CD4-positive, alpha-beta T cell treated with Interleukin-12 subunit alpha and Interleukin-12 subunit beta, for 1 hour (primary cell): ENCODE measurements around the gene CHST3.
"Not testable (repeated sequence)": the region's sequence is repeated elsewhere in the genome, so short reads cannot be mapped to it uniquely, and the experiment has no call there.

Source experiments
- DNase-seq: peaks from one replicate; pipeline ENCODE4 v3.0.0-alpha.2; 2020

Gene CHST3

DNA sequence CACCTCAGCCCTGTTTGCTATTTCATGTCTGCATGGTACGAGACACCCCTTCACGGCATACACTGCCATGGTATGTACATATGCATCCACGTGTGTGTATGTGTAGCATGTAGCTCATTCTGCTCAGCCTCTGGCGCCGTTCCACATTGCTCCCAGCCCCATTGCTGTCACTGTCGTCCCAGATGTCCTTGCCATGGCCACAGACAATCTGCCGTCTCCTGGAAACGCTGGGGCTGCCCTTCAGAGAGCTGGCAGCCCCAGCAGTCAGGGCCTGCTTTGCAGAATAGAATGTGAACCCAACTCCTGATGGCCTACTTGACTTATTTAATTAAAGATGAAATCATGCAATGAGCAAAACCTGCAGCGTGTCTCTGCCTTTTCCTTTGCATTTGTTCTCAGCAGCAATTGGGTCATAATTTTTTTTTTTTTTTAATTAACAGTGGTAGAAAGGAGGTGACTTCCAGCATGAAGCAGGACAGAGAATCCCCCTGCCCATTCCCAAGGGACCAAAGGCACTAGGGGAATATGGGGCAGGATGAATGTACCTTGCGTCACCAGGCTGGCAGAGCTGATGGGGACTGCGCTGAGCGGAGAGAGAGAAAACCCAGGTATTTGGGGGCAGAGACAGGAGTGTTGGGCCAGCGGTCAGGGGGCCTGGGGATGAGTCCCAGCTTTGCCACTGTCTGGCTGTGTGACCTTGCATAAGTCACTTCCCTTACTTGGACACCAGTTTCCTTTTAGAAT, 49.2 kb downstream of the CHST3 start:
- no peak for DNase-seq

DNA sequence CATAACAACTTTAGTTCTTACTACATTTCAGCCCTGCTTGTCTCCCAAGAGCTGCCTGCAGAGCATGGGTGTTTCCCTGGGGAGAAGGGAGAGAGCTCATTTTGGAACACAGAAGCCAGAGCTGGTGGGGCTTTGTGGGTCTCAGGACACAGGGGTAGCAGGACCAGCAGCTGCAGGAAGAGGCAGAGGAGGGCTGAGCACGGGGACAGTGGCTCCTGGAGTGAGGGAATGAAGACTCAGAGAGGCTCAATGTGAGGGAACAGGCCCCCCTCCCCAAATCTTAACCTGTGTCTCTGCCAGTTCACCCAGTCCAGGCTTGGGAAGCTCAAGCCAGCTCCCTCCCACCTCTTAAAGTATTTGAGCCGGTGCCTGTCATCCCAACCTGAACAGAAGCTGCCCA, 50.0 kb downstream of the CHST3 start:
- DNase-seq: no peak

DNA sequence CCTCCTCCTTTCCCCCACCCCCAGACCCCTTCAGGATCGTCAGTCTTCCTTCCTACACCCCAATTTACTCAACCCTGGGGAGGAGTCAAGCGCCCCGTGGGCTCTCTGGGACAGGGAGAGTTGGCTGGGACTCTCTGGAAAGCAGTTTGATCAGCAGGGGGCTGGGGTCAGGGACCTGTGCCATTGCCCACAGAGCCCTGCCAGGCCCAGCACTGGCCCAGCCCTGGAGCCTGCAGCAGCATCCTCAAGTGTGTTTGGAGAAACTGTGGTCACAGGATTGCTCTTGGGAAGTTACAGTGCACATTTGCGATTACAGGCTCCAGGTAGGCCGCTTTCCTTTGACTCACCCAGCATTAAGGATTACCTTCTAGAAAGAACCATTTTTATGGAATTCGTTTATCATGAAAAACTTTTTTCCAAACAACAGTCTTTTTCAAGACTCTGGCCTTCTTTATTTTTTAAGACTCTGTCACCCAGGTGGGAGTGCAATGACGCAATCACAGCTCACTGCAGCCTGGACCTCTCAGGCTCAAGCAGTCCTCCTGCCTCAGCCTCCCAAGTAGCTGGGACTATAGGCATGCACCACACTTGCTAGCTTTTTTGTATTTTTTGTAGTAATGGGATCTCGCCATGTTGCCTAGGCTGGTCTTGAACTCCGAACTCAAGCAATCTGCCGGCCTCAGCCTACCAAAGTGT, 50.7 kb downstream of the CHST3 start:
- DNase-seq: no peak

DNA sequence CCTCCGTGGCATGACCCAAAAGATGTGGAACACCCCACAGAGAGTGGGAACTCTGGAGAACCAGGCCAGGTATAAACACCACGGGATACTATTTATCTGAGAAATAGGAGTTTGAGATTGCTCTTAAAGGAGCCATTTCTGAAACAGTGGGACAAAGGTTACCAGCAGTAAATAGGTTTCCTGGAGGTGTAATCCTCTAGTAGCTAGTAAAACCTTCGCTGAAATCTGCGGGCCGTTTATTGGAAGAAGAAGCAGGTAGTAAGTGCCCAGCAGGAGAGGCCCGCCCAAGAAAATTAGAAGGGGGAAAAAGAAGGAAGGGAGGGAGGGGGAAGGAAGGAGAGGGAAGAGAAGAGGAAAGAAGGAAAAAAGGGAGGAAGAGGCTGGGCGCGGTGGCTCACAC, 51.6 kb downstream of the CHST3 start:
- DNase-seq: no peak

DNA sequence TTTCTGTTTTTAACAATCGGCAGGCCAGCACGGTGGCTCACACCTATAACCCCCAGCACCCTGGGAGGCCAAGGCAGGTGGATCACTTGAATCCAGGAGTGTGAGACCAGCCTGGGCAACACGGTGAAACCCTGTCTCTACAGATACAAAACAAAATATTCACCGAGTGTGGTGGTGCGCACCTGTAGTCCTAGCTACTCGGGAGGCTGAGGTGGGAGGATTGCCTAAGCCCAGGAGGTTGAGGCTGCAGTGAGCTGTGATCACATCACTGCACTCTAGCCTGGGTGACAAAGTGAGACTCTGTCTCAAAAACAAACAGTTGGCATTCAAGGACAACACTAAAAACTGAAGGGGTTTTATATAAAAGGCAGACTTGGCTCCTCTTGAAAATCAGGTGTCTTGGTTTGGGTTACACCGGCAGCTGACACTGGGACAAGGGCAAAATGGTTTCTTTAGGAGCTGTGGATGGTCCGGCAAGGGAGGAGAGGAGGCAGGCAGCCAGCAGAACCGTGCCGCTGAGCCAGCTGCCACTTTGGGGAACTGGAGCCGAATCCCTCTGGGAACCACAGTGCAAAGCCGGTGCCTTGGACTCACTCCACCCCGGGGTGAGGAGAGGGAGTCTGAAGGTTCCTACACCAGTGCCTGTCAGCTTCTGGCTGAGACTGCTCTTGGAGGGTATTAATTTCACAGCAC, 52.6 kb downstream of the CHST3 start:
- DNase-seq: no peak

DNA sequence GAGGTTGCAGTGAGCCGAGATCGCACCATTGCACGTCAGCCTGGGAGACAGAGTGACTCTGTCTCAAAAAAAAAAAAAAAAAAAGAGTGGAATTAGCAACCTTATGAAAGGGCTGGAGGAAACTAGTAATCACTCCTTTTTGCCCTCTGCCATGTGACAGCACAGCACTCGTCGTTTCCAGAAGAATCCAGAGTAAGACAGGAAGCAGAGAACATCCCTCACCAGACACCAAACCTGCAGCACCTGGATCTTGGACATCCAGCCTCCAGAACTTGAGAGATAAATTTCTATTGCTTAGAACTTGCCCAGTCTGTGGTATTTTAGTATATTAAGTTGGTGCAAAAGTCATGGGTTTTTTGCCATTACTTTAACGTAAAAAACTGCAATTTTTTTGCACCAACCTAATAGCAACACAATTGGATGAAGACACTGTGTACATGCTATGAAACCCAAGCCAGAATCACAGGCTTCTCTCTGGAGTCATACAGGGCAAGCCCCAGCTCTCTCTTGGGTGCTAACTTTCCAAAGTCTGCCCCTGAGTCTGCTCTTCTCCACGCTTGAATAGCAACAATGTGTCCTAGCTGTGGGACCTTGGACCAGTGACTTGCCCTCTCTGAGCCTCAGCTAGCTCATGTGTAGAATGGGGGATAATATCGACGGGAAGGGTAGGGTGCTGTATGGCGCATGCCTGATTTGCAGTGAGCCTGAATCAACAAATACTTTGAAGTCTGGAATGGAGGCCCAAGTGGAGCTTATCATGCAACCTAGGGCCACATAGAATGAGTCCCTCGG, 55.1 kb downstream of the CHST3 start:
- no peak for DNase-seq

DNA sequence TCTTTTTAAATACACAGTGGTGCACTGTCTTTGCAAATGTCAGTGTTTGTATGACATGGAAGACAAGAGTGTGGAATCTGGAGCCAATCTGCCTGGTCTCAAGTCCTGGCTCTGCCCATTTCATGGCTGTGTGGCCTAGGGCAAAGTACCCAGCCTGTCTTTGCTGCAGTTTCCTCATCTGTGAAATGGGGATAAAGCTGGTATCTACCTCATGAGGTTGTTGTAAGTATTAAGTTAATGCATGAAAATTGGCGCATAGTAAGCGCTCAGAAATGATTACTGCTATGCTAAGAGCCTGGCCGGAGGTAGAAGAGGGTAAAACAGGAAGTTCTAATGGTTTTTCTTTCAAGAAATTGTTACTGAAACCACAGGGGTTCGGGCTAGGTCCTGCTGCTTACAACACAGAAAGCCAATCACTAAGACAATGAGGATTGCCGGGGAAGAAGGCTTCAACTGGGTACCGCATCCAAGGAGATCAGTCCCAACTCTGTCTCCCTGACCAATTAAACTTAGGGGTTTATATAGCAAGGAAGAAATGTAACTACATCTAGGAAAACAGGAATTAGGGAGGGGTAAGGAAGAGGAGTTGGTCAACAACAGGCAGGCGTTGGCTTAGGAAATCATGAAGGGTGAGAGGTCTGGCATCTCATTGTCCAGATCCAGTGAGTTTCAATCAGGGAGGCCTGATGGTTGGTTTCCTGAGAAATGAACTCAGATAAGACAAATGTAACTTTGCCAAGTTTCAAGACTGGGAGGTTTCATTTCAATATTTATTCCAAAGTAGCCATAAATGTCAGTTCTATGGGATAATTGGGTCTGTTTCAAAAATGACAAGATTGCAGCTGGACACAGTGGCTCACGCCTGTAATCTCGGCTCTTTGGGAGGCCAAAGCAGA, 57.0 kb downstream of the CHST3 start:
- DNase-seq: no peak

DNA sequence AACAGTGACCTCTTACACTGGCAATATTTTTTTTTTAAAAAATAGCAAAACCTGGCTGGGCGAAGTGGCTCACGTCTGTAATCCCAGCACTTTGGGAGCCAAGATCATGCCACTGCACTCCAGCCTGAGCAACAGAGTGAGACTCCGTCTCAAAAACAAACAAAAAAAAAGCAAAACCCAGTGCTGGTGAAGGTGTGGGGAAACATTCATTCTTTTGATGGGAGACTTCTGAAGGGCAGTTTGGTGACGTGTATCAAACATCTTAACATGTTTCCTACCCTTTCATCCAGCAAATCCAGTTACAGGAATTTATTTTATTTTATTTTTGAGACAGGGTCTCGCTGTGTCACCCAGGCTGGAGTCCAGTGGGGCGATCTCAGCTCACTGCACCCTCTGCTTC, 58.0 kb downstream of the CHST3 start:
- no peak for DNase-seq

DNA sequence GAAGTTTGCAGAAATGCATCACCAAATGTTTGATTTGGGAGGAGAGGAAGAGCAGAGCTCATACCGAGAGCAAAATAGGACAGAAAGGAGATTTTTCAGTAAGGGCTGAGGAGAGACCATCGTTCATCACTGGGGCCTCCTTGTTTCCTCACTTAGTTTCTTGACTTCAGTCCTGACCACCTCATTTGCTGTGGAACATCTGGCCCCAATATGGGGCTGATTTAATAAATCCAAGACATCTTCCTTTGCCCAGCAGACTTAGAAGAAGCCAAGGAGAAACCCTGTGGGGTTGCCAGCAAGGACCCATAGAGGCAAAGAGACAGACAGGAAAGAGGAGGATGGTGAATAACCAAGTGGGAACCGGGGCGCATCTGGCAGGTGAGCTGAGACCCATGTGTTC, 60.4 kb downstream of the CHST3 start:
- no peak for DNase-seq

DNA sequence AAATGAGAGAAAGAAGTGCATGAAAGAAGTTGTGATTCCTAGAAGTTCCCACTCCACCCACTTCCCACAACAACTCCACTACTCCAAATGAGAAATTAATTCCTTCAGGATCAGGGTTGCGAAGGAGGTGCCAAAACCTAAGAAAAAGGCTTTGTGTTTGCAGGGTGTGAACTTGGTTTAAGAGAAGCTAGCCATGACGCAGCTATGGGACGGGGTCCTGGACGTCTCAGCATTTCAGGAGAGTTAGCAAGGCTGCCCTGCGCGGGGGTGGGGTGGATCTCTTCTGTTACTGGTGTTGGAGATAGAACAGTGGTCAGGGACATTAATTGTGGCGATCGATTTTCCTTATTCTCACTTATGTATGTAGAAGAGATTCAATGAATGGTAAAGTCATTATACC, 61.2 kb downstream of the CHST3 start:
- no peak for DNase-seq

DNA sequence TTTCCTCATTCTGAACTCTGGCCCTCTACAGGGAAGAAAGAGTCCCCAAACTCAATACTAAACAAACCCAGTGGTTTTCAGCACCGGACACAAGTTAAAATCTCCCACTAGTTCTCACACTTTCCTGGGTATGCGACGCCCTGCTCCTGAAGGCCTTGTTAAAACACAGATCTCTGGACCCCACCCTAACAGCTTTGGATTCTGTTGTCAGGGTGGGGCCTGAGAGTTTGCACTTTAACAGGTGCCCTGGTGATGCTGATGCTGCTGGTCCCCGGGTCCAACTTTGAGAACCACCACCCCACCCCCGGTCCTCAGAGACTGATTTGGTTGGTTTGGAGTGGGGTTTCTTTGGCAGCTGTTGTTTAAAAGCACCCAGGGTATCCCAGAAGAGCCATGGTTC, 61.6 kb downstream of the CHST3 start:
- DNase-seq: no peak

DNA sequence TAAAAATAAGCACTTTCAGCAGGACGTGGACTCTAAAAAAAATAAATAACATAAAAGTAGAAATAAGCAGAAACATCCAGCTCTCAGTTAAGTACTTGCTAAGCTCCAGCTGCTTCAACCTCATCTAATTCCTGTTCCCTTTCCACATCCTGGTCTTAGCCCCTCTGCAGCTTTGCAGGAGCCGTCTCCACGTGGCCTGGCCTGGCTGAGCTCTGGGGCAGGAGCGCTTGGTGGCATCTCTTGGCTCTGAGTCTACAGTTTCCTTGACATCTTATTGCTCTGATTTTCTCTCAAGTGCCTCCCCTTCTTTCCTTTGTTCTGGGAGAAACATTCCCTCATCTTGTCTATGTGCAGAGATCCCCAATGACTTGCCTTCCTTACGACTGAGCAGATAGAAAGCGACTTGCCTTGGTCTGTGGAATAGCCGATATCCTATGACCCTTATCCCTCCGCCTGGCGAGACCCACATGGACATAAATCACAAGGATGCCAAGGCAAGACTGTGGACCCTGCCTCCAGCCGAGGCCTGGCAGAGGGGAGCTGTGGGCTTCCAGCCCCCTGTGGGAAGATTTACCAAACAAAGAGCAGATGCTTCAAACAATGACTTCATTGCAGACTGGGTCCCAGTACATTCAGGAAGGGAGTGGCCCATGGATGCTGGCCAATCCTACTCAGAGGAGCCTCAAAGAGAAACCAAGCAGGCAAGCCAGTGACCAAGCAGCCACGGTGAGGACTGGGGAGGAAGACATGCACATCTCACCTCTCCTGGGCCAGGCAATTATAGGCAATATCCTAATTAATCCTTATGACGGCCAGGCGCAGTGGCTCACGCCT, 62.3 kb downstream of the CHST3 start:
- no peak for DNase-seq

DNA sequence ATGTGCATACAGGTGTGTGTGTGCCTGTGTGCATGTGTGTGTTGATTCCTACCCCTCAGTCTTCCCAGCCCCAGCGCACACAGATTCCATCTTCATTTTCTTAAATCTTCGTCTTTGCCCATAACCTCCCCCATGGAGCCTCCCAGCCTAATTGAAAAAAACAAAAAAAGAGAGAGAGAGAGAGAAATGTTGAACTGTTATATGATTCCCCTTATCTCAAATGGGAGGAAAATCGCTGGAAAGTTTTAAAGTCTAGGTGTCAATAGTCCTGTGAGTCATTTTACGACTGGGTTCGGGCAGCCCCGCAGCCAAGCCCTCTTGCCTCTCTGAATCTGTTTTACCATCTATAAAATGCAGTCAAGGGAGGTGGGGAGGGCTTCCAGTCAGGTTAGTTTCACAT, 63.3 kb downstream of the CHST3 start:
- DNase-seq: no peak

DNA sequence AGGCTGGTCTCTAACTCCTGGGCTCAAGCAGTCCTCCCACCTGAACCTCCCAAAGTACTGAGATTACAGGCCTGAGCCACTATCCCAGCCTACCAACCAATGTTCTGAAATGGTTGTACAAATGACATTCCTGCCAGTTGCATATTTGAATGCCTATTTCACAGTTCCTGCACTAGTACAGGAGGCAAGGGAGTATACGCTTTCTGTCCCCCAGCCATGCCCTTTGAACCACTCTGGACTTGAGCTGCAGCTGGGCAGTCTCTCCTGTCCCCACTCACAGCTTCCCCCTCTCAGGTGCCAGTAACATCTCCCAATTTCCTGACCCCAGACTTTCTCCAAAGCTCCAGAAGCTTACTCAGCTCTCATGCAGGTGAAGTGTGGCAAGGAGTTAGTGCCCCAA, 65.2 kb downstream of the CHST3 start:
- no peak for DNase-seq

DNA sequence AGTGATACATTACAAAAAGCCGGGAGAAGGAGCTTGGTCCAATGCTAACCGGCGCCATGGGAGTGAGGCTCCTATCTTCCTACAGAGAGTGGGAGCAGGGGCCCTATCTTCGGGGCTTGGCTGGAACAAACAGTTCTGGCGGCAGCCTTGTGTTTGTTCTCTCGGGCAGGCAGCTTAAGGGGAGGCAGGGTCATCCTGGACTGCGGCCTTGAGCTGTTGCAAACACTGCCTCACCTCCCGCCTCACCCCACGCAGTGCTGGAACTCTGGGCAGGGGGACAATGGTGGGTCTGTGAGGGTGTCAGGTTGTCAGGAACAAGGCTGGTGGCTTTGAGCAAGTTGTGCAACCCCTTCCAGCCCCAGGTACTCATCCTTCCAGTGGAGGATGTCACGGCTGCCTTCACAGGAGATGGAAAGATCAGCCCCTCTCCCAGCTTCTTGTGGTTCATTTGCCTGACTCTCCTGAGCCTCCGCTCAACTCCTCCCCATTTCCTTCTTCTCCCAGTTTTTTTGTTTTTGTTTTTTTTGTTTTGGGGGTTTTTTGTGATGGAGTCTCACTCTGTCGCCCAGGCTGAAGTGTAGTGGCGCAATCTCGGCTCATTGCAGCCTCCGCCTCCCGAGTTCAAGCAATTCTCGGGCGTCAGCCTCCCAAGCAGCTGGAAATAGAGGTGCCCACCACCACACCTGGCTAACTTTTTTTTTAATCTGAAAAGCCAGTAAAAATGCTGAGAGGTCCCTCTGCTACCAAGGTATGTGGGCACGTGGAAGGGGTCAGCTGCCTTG, 66.8 kb downstream of the CHST3 start:
- no peak for DNase-seq

DNA sequence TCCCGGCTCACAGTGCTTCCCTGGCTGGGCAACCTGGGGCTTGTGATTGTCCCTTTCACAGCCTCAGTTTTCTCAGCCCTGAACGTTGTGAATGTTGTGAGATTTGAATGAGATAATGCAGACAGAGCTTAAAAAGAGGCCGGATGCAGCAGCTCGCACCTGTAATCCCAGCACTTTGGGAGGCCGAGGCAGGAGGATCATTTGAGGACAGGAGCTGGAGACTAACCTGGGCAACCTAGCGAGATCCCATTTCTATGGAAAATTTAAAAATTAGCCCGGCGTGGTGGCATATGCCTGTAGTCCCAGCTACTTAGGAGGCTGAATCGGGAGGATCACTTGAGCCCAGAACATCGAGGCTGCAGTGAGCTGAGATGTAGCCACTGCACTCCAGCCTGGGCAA, 67.5 kb downstream of the CHST3 start:
- DNase-seq: no peak

DNA sequence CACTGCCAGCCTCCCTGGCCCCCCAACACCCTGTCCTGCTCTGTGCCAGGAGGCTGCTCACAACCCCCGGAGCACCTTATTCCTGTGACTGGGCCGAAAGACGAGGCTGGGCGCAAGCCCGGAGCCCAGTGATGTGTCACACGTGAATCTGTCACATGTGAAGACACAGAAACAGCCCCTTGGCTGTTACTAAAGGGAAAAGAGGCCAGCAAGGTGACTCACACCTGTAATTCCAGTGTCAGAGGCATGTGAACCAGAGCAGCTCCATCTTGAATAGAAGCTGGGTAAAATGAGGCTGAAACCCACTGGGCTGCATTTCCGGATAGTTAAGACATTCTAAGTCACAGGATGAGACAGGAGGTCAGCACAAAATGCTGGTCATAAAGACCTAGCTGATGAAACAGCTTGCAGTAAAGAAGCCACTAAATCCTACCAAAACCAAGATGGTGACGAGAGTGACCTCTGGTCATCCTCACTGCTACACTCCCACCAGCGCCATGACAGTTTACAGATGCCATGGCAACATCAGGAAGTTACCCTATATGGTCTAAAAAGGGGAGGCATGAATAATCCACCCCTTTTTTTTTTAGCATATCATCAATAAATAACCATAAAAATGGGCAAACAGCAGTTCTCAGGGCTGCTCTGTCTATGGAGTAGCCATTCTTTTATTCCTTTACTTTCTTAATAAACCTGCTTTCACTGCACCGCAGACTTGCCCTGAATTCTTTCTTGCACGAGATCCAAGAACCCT, 68.4 kb downstream of the CHST3 start:
- DNase-seq: not testable (repeated sequence)

DNA sequence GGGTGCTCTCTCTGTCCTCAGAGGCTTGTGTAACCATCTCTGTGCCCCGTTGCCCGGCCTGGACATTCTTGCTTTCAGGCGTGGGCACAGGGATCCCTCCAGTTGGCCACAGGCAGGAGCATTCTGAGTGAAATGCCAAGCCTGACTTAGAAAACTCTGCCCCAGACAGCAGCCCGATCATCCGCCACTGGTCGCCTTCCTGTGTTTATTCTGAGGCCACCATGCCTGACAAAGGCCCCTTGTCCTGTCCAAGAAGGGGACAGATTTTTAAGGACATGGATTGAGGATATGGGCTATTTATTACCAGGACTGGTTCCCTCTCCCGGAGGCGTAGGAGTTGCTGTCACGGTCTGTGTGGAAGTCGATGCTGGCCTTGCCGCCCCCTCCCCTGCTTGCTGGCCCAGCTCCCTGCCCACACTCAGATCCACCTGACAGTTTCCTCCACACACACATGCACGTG, 69.9 kb downstream of the CHST3 start:
- no peak for DNase-seq

DNA sequence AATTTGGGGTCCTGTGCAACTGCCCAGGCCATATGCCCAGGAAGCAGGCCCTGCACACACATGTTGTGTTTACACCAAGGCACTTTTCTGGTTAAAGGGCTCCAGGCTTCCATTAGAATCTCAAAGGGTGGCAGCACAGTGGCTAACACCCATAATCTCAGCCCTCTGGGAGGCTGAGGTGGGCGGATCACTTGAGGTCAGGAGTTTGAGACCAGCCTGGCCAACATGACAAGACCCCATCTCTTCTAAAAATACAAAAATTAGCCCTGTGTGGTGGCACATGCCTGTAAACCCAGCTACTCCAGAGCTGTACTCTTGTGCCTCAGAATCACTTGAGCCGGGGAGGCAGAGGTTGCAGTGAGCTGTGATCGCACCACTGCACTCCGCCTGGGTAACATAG, 70.6 kb downstream of the CHST3 start:
- no peak for DNase-seq
